K562 (cell line): ENCODE data around the gene ATRIP. TPM values are rescaled to one million over a fixed set of nuclear protein-coding genes. Genes with fewer than 3 reads are reported as not detected.

Source experiments
- ATAC-seq: fragments of 200-7000 bp; cut with Tn5 transposase; 3 replicates; pipeline ENCODE4 v1.9.1; 2020; ENCODE audit warnings: moderate library complexity
- BruUV-seq: library from RNA; stranded (reverse); fragments of 400-500 nt; replicated peaks from 2 replicates; lab custom pipeline; 2021; lab: Mats Ljungman, UMichigan
- CTCF ChIA-PET: fragments of 300-600 bp; formaldehyde crosslinking; extraction: SDS; loops from one replicate; lab custom pipeline; 2021; ENCODE audit warnings: low intra/inter-chr PET ratio; lab: Yijun Ruan, JAX
- POLR2A ChIA-PET: fragments of 300-600, 350-650 bp; sonication (Branson Sonifier 250); formaldehyde crosslinking; extraction: SDS; loops from one replicate; lab custom pipeline; 2021; ENCODE audit warnings: antibody characterized with exemption, inconsistent platforms; lab: Yijun Ruan, JAX
- DNase-seq, 4 experiments: peaks; one replicate each; pipeline versions ENCODE4 v3.0.0 to v3.0.0-alpha.2; 2011 to 2018; ENCODE audit warnings: low spot score in 3 of 4, mixed read lengths in 3 of 4; ENCODE audit errors: extremely low read depth in 1 of 4
- FAIRE-seq: peaks from 2 replicates; lab custom pipeline; 2011; peaks lifted over from hg19 to GRCh38; lab: Jason Lieb, UNC
- H2AFZ ChIP-seq: 2 replicates; pipeline ENCODE4 v1.6.0; 2011; ENCODE audit warnings: low read depth, low read length, control low read depth, inconsistent platforms
- H3K27ac ChIP-seq: fragments of 200-600 bp; 3 replicates; pipeline ENCODE4 v1.8.0; 2011; ENCODE audit warnings: low read depth, mild to moderate bottlenecking, control low read depth, inconsistent platforms, low read length, moderate library complexity, mixed read lengths; ENCODE audit errors: extremely low read depth
- H3K27me3 ChIP-seq, 2 experiments: fragments of 300-600 bp in 1 of 2; 2 replicates in 1 of 2; 3 replicates in 1 of 2; pipeline versions ENCODE4 v1.6.0 to v1.8.0; 2011; ENCODE audit warnings: inconsistent platforms in 2 of 2, low read length in 2 of 2, mild to moderate bottlenecking in 1 of 2, mixed read lengths in 1 of 2, moderate library complexity in 1 of 2; ENCODE audit not compliant: control insufficient read depth in 2 of 2, insufficient read depth in 2 of 2
- H3K36me3 ChIP-seq: fragments of 300-600 bp; 3 replicates; pipeline ENCODE4 v1.8.0; 2011; ENCODE audit warnings: mild to moderate bottlenecking, low read length, inconsistent platforms; ENCODE audit not compliant: control insufficient read depth, insufficient read depth
- H3K4me1 ChIP-seq, 2 experiments: fragments of 200-600 bp in 1 of 2; replicated peaks in 1 of 2; 2 replicates in 1 of 2; 3 replicates in 1 of 2; pipeline versions ENCODE4 v1.5.1 to v1.8.0; 2011; ENCODE audit warnings: inconsistent platforms in 2 of 2, low read length in 2 of 2, mild to moderate bottlenecking in 1 of 2, mixed read lengths in 1 of 2, moderate library complexity in 1 of 2; ENCODE audit not compliant: control insufficient read depth in 2 of 2, insufficient read depth in 2 of 2
- H3K4me2 ChIP-seq: 2 replicates; pipeline ENCODE4 v1.6.1; 2011; ENCODE audit warnings: low read length, control low read depth, inconsistent platforms, mixed read lengths; ENCODE audit not compliant: insufficient read depth
- H3K4me3 ChIP-seq: fragments of 200-600 bp; sonication (generic), shearing (Covaris generic); 2 replicates; pipeline ENCODE4 v1.5.1; 2016; ENCODE audit warnings: control low read depth, inconsistent platforms
- H3K79me2 ChIP-seq: fragments of 200-600 bp; 3 replicates; pipeline ENCODE4 v1.8.0; 2011; ENCODE audit warnings: low read length, inconsistent platforms; ENCODE audit not compliant: control insufficient read depth, insufficient read depth
- H3K9ac ChIP-seq, 2 experiments: 2 replicates each; pipeline versions ENCODE4 v1.6.0 to v1.6.1; 2011; ENCODE audit warnings: low read depth in 2 of 2, low read length in 2 of 2, control low read depth in 1 of 2, inconsistent platforms in 1 of 2, mild to moderate bottlenecking in 1 of 2, mixed read lengths in 1 of 2; ENCODE audit not compliant: insufficient read depth in 1 of 2
- H3K9me1 ChIP-seq: one replicate; pipeline ENCODE4 v1.6.0; 2011; ENCODE audit warnings: inconsistent platforms, mild to moderate bottlenecking, low read length, moderate library complexity; ENCODE audit not compliant: control insufficient read depth, insufficient read depth
- H3K9me3 ChIP-seq: replicated peaks from 2 replicates; pipeline ENCODE4 v1.5.1; 2011; ENCODE audit warnings: low read depth, low read length, inconsistent platforms; ENCODE audit not compliant: control insufficient read depth, insufficient read depth
- H4K20me1 ChIP-seq: replicated peaks from 2 replicates; pipeline ENCODE4 v1.6.1; 2011; ENCODE audit warnings: low read length, inconsistent platforms, mixed read lengths; ENCODE audit not compliant: control insufficient read depth, insufficient read depth
- ARID1B ChIP-seq: fragments of 450-650 bp; IDR thresholded peaks from 2 replicates; pipeline ENCODE4 v1.6.1; 2016; ENCODE audit warnings: antibody characterized with exemption, mild to moderate bottlenecking, inconsistent platforms
- ARID2 ChIP-seq: fragments of 450-650 bp; IDR thresholded peaks from 2 replicates; pipeline ENCODE4 v1.6.1; 2017; ENCODE audit warnings: antibody characterized with exemption, mild to moderate bottlenecking
- CBFA2T2 ChIP-seq: fragments of 450-650 bp; conservative IDR thresholded peaks from 2 replicates; pipeline ENCODE4 v1.6.1; 2017; ENCODE audit warnings: mild to moderate bottlenecking
- ELK1 ChIP-seq: sonication (generic); formaldehyde crosslinking; IDR thresholded peaks from 2 replicates; pipeline ENCODE4 v1.8.1; 2022; ENCODE audit warnings: missing genetic modification reagents
- ILF3 ChIP-seq: fragments of 450-650 bp; IDR thresholded peaks from 2 replicates; pipeline ENCODE4 v1.6.1; 2018; ENCODE audit warnings: antibody characterized with exemption, mild to moderate bottlenecking, moderate library complexity, borderline replicate concordance
- MCM2 ChIP-seq: fragments of 450-650 bp; IDR thresholded peaks from 2 replicates; pipeline ENCODE4 v1.6.1; 2017; ENCODE audit warnings: low read depth, mild to moderate bottlenecking
- MYC ChIP-seq, 2 experiments: fragments of 250-450 bp in 1 of 2; sonication (Bioruptor Pico) in 1 of 2; IDR thresholded peaks; 2 replicates each; pipeline versions ENCODE4 v1.5.1 to v1.6.1; 2012 to 2021; ENCODE audit warnings: low read depth in 2 of 2, borderline replicate concordance in 1 of 2, improper control_type of control experiment in 1 of 2, low read length in 1 of 2, mild to moderate bottlenecking in 1 of 2, moderate library complexity in 1 of 2
- NONO ChIP-seq, 2 experiments: fragments of 200-400 bp in 1 of 2; fragments of 450-650 bp in 1 of 2; formaldehyde crosslinking in 1 of 2; IDR thresholded peaks; 2 replicates each; pipeline ENCODE4 v1.6.1; 2017; ENCODE audit warnings: low read depth in 2 of 2, mild to moderate bottlenecking in 2 of 2, moderate library complexity in 2 of 2, low read length in 1 of 2
- SIN3A ChIP-seq, 2 experiments: fragments of 150-350 bp in 1 of 2; IDR thresholded peaks; 2 replicates each; pipeline ENCODE4 v1.6.1; 2011 to 2016; ENCODE audit warnings: borderline replicate concordance in 2 of 2, low read depth in 2 of 2, low read length in 2 of 2, mild to moderate bottlenecking in 2 of 2, moderate library complexity in 2 of 2; ENCODE audit not compliant: control insufficient read depth in 1 of 2
- SIX5 ChIP-seq, 2 experiments: IDR thresholded peaks; 2 replicates each; pipeline ENCODE4 v1.6.1; 2011; ENCODE audit warnings: low read length in 2 of 2, borderline replicate concordance in 1 of 2, low read depth in 1 of 2, mild to moderate bottlenecking in 1 of 2, moderate library complexity in 1 of 2; ENCODE audit not compliant: insufficient read depth in 1 of 2
- SMAD2 ChIP-seq: fragments of 150-350 bp; IDR thresholded peaks from 2 replicates; pipeline ENCODE4 v1.6.1; 2014; ENCODE audit warnings: low read depth, mild to moderate bottlenecking, low read length
- TSC22D4 ChIP-seq: fragments of 450-650 bp; IDR thresholded peaks from 2 replicates; pipeline ENCODE4 v1.6.1; 2016; ENCODE audit warnings: missing genetic modification characterization, missing biosample characterization, control low read depth
- XRCC3 ChIP-seq: fragments of 450-650 bp; IDR thresholded peaks from 2 replicates; pipeline ENCODE4 v1.6.1; 2017; ENCODE audit warnings: mild to moderate bottlenecking, moderate library complexity
- ZNF24 ChIP-seq: fragments of 450-650 bp; IDR thresholded peaks from 2 replicates; pipeline ENCODE4 v1.6.1; 2016
- ZNF436 ChIP-seq: fragments of 250-450, 450-650 bp; sonication (Bioruptor Pico); formaldehyde crosslinking; IDR thresholded peaks from 2 replicates; pipeline ENCODE4 v1.7.0; 2020; ENCODE audit warnings: mild to moderate bottlenecking
- WGBS: fragments of 100-300 bp; shearing (Covaris generic); methylation state at CpG from one replicate; pipeline ENCODE4 v1.1.6; 2016; ENCODE audit warnings: low coverage, mixed read lengths; ENCODE audit not compliant: insufficient coverage; ENCODE audit errors: missing lambda C conversion rate; 5-methylcytosine and 5-hydroxymethylcytosine counted together
- in situ Hi-C: fragments of 300-500 bp; cut with MboI; formaldehyde crosslinking; loops from 4 replicates; pipeline ENCODE4 v1.15.0; 2018; ENCODE audit warnings: inconsistent platforms, mixed read lengths
- intact Hi-C: fragments of 100-400 bp; cut with micrococcal nuclease; formaldehyde crosslinking; loops from 2 replicates; pipeline ENCODE4 v1.14.2; 2022
- polyA plus RNA-seq, 8 experiments: library from polyadenylated mRNA; depleted of rRNA in 4 of 8; stranded (reverse) in 5 of 8; unstranded in 3 of 8; fragments of >200 nt; fragmentation: Nextera tagmentation in 2 of 8; fragmentation: Illumina TruSeq in 1 of 8; extraction: Ambion mirVana in 2 of 8; extraction: Trizol in 1 of 8; gene quantifications; 2 replicates each; pipeline versions ENCODE4 v1.2.1 to v1.2.3, GENCODE V29; 2011 to 2014; ENCODE audit warnings: inconsistent platforms in 1 of 8, missing spikeins in 1 of 8
- total RNA-seq, 7 experiments: library from RNA; depleted of rRNA in 6 of 7; stranded (reverse); fragments of >200 nt in 6 of 7; fragmentation: Illumina TruSeq in 2 of 7; extraction: Trizol in 2 of 7; gene quantifications; 2 replicates each; pipeline versions ENCODE4 v1.2.1 to v1.2.3, GENCODE V29; 2011 to 2021; ENCODE audit warnings: low replicate concordance in 1 of 7
- TF ChIP-seq, protein P1 (sequence below): fragments of 450-650 bp; IDR thresholded peaks from 2 replicates; pipeline ENCODE4 v1.6.1; 2017; ENCODE audit warnings: antibody characterized with exemption, mild to moderate bottlenecking
- TF ChIP-seq, protein P2 (sequence below): sonication (generic); formaldehyde crosslinking; IDR thresholded peaks from 2 replicates; pipeline ENCODE4 v1.8.0; 2022; ENCODE audit warnings: mild to moderate bottlenecking, missing genetic modification reagents

The ATRIP gene
- total and polyA plus RNA-seq, 9 of the 15 experiments (the other 6 are each of a cell fraction or from before 2014, with no cell fraction given): 1.7 to 15.7 (median 10.5) TPM

- no peak for DNase-seq
- no peaks in the 10 kb centered on the region for H4K20me1 ChIP-seq
- TF ChIP-seq ILF3: no peak
- TF ChIP-seq, protein P1, sequence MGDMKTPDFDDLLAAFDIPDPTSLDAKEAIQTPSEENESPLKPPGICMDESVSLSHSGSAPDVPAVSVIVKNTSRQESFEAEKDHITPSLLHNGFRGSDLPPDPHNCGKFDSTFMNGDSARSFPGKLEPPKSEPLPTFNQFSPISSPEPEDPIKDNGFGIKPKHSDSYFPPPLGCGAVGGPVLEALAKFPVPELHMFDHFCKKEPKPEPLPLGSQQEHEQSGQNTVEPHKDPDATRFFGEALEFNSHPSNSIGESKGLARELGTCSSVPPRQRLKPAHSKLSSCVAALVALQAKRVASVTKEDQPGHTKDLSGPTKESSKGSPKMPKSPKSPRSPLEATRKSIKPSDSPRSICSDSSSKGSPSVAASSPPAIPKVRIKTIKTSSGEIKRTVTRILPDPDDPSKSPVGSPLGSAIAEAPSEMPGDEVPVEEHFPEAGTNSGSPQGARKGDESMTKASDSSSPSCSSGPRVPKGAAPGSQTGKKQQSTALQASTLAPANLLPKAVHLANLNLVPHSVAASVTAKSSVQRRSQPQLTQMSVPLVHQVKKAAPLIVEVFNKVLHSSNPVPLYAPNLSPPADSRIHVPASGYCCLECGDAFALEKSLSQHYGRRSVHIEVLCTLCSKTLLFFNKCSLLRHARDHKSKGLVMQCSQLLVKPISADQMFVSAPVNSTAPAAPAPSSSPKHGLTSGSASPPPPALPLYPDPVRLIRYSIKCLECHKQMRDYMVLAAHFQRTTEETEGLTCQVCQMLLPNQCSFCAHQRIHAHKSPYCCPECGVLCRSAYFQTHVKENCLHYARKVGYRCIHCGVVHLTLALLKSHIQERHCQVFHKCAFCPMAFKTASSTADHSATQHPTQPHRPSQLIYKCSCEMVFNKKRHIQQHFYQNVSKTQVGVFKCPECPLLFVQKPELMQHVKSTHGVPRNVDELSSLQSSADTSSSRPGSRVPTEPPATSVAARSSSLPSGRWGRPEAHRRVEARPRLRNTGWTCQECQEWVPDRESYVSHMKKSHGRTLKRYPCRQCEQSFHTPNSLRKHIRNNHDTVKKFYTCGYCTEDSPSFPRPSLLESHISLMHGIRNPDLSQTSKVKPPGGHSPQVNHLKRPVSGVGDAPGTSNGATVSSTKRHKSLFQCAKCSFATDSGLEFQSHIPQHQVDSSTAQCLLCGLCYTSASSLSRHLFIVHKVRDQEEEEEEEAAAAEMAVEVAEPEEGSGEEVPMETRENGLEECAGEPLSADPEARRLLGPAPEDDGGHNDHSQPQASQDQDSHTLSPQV: no peak
- no peak for TF ChIP-seq NONO (IDR thresholded peaks at IDR 0.05; ENCODE audit: low read depth in 2 of 2, low read length in 1 of 2)
- TF ChIP-seq SIX5 (IDR thresholded peaks at IDR 0.05; ENCODE audit: borderline replicate concordance in 1 of 2, insufficient read depth in 1 of 2, low read depth in 1 of 2, low read length in 2 of 2): no peak
- TF ChIP-seq SIN3A (IDR thresholded peaks at IDR 0.05; ENCODE audit: borderline replicate concordance in 2 of 2, control insufficient read depth in 1 of 2, low read depth in 2 of 2, low read length in 2 of 2): no peak
- no peak for TF ChIP-seq TSC22D4 (tag)
- no peak for TF ChIP-seq MCM2
- TF ChIP-seq SMAD2: no peak
- TF ChIP-seq ARID1B: no peak
- no peak for TF ChIP-seq ZNF436
- no peak for TF ChIP-seq ZNF24
- TF ChIP-seq ARID2: no peak
- TF ChIP-seq ELK1: no peak
- TF ChIP-seq MYC (IDR thresholded peaks at IDR 0.05; ENCODE audit: low read depth, low read length): no peak
- no peak for TF ChIP-seq MYC (CRISPR knock-in tag; IDR thresholded peaks at IDR 0.05; ENCODE audit: borderline replicate concordance, low read depth)
- no peak for TF ChIP-seq CBFA2T2
- no peak for TF ChIP-seq XRCC3
- TF ChIP-seq, protein P2, sequence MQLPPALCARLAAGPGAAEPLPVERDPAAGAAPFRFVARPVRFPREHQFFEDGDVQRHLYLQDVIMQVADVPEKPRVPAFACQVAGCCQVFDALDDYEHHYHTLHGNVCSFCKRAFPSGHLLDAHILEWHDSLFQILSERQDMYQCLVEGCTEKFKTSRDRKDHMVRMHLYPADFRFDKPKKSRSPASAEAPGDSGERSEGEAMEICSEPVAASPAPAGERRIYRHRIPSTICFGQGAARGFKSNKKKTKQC (CRISPR knock-in tag): no peak
- TF ChIP-seq, all 486 proteins: peak for 0
- ATAC-seq (no peak), FAIRE-seq (no peak)
- H3K4me3 ChIP-seq: no peak overlapping the region
- no peaks in the 10 kb centered on the region for H3K9me3 ChIP-seq
- H3K36me3 ChIP-seq: no peaks in the 10 kb centered on the region
- no peaks in the 10 kb centered on the region for H3K9me1 ChIP-seq
- no peak overlapping the region for H3K4me2 ChIP-seq
- in situ Hi-C loops: no loop called here
- 35% methylated on average over 4 of the region's 14 CpGs for WGBS
- POLR2A ChIA-PET: no interaction called here
- no peak overlapping the region for H2AFZ ChIP-seq
- no peak overlapping the region for H3K27ac ChIP-seq
- H3K4me1 ChIP-seq: peaks cover 0 to 5% of the 10 kb centered on the region in 2 experiments; a peak in 2 of 5 replicates
- no TSS peak for BruUV-seq
- 0 out of 4 replicates have a peak overlapping the region, but pooled peaks of 1 of the 2 experiments have one; percentile 13 for H3K9ac ChIP-seq
- CTCF ChIA-PET: no interaction called here
- intact Hi-C loops: no loop called here
- H3K79me2 ChIP-seq: no peaks in the 10 kb centered on the region
- no peaks in the 10 kb centered on the region for H3K27me3 ChIP-seq
These were observed 28.9 kb upstream of the ATRIP start for GRCh38 chr3:48417529-48418108.
